GM19468 (cell line): ENCODE measurements around the gene SUN5.

Experiments
- ATAC-seq: cut with Tn5 transposase; IDR thresholded peaks from one replicate; pipeline ENCODE4 v1.9.1; 2021; ENCODE audit warnings: mild to moderate bottlenecking, moderate library complexity, moderate number of reproducible peaks; ENCODE audit not compliant: unreplicated experiment; ENCODE audit errors: extremely low read depth

The SUN5 gene

GRCh38 chr20:33015700-33016580 lies 11.7 kb upstream of the SUN5 start:
- no peak for ATAC-seq

DNA sequence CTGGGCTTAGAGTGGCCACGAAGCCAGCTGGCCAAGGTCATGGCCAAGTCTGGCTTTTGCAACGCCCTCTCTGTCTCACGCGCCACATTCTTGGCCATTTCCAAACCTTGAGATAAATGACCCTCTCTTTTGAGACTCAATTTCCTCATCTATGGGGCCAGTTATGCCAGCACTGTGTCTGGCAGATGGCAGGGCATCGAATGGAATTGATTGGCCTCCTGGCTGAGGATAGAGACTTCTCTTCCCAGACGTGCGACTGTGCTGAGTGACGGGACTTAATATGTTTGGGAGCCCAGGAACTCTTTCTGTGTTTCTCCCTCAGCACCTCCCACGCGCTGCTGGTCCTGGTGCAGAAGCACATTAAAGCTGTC lies 10.9 kb upstream of the SUN5 start:
- ATAC-seq = no peak

- ATAC-seq = no peak
Measured at GRCh38 chr20:33014336-33015113, 10.3 kb upstream of the SUN5 start.

DNA sequence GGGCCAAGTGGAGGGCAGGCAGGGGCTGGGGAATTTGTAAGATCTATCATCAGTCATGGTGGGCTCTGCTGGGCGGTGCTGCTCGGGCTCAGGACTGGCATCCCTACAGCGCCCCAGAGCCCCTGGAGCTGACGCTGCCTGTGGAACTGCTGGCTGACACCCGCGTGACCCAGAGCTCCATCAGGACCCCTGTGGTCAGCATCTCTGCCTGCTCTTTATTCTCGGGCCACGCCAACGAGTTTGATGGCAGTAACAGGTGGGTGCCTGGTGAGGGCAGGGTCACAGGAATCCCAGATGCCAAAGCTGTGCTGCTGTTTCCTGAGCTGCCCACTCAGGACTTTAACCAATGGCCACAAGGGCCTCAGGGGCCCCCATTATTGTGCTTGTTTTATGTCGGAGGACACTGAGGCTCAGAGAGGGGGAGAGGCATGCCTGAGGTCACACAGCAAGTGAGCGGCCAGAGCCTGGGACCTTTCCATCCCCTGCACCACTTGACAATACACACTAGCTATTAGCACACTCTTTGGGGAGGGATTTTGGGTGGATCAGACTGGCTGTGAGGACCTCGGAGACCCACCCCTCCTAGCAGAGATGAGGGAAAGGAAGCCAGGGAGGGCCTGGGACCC lies 9.6 kb upstream of the SUN5 start:
- ATAC-seq = no peak

- no peak for ATAC-seq
Measured at GRCh38 chr20:33012327-33013189, 8.3 kb upstream of the SUN5 start.

- ATAC-seq = no peak
Measured at GRCh38 chr20:33010674-33011449, 6.6 kb upstream of the SUN5 start.

GRCh38 chr20:33010133-33010504 lies 5.9 kb upstream of the SUN5 start:
- ATAC-seq = no peak

DNA sequence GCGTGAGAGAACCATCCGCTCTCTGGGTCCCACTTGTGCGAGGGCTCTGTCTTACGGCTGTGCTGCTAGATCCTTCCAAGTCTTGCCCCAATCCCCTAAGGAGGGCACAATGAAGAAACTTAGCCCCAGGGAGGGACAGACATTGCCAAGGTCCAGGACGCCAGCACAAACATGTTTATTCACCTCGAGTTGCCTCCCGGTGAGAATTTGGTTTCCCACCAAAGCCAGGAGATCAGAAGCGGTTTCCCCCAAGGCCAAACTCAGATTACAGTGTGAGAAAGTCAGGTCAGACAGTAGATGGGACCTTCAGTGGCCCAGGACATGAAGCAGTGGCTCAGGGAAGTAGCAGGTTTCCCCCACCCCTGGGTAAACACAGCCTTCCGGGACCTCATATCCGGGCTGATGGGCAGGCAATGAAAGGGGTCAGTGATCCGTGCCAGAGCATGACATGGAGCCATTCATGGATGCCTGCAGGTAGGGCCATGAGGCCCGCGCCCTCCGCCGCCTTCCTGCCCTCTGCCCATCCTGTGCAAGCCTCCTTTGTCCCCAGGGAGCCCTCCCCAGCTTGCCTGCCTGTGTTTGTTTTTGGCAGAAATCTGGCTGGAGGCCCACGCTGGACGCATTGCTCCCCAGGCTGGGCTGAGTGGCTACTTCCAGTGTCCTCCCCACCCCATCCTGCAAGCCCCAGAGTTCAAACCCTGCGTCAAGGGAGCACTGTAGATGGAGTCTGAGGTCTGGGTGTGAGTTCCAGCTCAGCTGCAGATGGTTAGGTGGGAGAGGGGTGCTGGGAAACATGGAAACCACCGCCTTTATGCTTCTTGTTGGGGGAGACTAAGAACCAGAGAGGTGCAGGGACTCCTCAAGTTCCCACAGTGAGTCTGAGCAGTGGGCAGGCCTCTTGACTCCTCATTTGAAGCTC lies 5.2 kb upstream of the SUN5 start:
- ATAC-seq = no peak

DNA sequence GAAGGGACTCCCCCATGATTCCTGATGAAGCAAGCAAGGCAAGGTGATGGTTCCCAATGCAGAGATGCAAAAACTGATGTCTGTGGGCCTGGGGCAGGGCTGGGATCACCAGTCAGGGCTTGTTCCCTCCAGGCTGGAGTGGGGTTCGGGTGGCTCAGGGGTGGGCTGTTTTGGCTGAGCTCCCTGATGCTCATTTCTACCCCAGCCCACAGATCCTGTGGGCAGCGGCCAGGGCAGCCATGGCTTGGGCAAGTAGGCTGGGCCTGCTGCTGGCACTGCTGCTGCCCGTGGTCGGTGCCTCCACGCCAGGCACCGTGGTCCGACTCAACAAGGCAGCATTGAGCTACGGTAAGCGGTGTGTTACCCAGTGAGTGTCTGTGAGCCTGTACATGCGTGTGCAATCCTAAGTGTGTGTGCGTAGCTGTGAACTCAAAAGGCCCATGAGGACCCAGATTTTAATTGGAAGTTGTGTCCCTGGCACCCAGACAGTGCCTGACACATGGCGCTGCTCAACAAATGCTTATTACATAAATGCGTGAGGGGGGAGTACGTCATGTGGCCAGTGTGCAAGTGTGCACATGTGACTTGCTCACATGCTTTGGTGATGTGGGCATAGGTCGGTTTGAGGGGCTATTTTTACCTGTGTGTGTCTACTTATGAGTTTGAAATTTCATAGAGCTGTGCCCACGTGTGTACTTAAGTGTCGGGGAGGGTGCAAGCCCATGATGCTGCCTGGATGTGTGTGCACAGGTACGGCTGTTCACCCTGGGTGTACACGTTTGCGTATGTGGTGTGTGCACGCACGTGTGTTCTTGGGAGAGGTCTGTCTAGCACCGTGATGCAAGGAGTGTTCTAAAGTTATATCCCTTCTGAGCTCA lies 4.3 kb upstream of the SUN5 start:
- ATAC-seq = no peak

- ATAC-seq = no peak
Measured at GRCh38 chr20:33007376-33008335, 3.4 kb upstream of the SUN5 start, which contains the start of gene BPIFB2. Gene BPIFB2, plus strand, starts transcription at chr20:33007704. Its CDS starts 871 bp downstream, at chr20:33008575.

DNA sequence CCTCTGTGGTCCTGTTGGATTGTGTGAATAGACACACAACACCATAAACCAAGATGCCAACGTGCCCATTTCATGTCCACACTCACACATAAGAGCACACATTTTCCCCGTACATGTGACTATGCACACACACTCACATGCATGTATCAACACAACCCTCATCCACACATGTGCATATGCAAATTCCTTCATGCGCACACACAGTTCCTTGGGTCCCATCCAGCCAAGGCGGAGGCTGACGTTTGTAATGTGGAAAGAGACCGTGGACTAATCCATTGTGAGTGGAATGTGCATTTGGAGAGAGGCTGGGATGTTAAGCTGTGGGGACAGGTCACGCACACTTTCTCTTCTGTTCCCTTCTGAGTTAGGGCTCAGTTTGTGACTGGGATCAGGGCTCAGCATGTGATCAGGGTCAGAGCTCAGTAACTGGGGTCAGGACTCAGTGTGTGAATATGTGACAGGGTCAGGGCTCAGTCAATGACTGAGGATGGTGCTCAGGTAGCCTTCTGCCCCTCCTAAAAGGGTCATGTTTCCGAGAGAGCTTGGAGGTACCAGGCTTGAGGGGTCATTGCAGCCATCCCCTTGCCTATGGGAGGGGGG lies 2.6 kb upstream of the SUN5 start:
- no peak for ATAC-seq

GRCh38 chr20:33005908-33006775 lies 1.9 kb upstream of the SUN5 start:
- ATAC-seq = no peak

- no peak for ATAC-seq
Measured at GRCh38 chr20:33005132-33005566, 916 bp upstream of the SUN5 start.

GRCh38 chr20:33002087-33002808 lies 2.0 kb downstream of the SUN5 start:
- no peak for ATAC-seq
